ENCODE data around the gene POLA2.

GRCh38 chr11:65260756-65261590 lies 789 bp upstream of the POLA2 start:
- TF ChIP-seq FOXM1 (IDR thresholded peaks at IDR 0.05; ENCODE audit: borderline replicate concordance) (no peak), ARNT (IDR thresholded peaks at IDR 0.05) (no peak)
